Fibroblast of upper back skin (primary cell): ENCODE results near the gene NR2C1.
A peak's percentile ranks its signal among the peaks of the same experiment; 100 is the strongest.
"Not testable (repeated sequence)": the region's sequence is repeated elsewhere in the genome, so short reads cannot be mapped to it uniquely, and the experiment has no call there.

Experiments
- DNase-seq: peaks from one replicate; pipeline ENCODE4 v3.0.0-alpha.2; 2013

Gene NR2C1

GRCh38 chr12:95072900-95073697 lies at the start of gene NR2C1:
TSS of gene NR2C1 (minus strand) at chr12:95073618. CDS start at chr12:95067384, 6,234 bp downstream.
- peak; percentile 93 for DNase-seq

GRCh38 chr12:95118788-95119179 lies 45.4 kb upstream of the NR2C1 start:
- DNase-seq: no peak

GRCh38 chr12:95118138-95118787 lies 44.8 kb upstream of the NR2C1 start:
- peak; percentile 93 for DNase-seq

- peak; percentile 81 for DNase-seq
Observed at GRCh38 chr12:95117178-95117599, 43.8 kb upstream of the NR2C1 start.

DNA sequence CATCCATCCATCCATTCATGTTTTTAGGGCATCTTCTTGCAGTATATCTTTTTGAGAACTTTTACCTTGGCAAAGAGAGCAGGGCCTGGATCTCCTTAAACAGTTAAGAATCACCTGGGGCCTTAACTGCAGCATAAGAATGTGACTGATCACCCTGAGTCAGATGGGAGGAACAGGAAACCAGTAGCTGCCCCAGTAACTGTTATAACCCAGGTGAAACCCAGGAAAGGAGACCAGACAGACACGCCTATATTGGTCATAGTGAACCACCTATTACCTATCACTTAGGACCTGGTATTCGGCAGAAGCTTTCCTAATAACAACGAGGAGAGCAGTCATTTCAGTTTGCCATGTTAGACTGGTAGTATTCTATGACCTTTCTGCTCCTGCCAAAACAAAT lies 43.4 kb upstream of the NR2C1 start:
- no peak for DNase-seq

GRCh38 chr12:95116341-95116740 lies 42.9 kb upstream of the NR2C1 start:
- no peak for DNase-seq

DNA sequence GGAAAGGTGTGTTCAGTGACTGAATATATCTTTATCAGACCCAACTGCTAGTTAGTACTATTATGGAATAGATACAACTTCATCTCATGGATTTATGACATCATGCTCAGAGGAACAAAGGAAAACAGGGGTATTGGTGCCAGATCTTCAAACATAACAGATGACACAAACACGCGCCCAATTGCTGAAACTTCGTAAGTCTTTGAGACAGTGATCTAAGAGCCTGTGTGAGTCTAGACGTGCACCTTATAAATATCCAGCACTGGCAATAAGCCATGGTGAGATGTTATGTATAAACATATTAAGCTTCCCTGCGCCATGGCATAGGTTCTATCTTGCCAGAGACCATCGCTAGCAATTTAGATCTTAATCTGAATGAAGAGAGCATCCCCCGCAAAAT lies 42.2 kb upstream of the NR2C1 start:
- DNase-seq: no peak

DNA sequence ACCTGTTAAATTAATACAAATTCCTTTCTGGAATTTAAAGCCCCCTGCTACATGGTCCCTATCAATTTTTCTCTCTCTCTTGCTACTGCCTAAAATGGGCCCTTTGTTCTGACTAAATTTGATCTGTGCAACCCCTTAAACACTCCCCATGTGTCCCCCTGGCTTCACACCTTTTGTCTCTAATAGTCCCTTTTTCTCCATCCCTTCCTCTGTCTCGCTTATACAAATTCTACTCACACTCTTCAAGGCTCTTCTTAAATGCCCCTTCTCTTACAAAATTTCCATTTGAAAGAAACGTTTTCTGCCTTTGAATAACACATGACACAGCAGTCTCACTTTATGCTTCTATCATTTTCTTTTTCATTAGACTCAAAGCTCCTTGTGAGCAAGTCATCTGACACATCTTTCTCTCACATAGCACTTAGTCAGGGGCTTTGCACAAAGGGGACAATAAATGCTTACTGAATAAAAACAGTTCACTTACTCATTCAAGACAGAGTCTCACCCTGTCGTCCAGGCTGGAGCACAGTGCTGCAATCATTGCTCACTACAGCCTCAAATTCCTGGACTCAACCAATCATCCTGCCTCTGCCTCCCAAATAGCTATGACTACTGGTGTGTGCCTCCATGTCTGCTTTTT lies 41.5 kb upstream of the NR2C1 start:
- peak; percentile 12 for DNase-seq

DNA sequence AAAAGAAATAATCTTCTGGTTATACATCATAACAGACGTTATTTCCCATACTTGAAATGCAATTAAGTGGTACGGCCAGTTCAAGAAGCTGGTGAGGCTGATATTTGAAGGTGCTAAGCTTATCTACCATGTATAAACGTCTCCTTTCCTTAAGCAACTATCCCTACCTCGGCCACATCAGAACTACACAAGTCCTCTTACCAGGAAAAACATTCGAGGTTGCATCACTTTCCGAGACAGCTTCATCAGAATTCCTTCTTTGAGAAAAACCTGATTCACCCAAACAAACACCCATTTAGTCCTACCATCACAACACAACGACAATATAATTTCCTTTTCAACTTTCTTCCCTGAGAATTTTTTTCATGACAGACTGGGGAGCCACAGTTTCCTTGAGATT lies 33.9 kb upstream of the NR2C1 start:
- DNase-seq: no peak

GRCh38 chr12:95105540-95105939 lies 32.1 kb upstream of the NR2C1 start:
- DNase-seq: no peak

- no peak for DNase-seq
Observed at GRCh38 chr12:95104919-95105452, 31.6 kb upstream of the NR2C1 start.

- DNase-seq: peak; percentile 77
Observed at GRCh38 chr12:95102916-95103671, 29.7 kb upstream of the NR2C1 start.

DNA sequence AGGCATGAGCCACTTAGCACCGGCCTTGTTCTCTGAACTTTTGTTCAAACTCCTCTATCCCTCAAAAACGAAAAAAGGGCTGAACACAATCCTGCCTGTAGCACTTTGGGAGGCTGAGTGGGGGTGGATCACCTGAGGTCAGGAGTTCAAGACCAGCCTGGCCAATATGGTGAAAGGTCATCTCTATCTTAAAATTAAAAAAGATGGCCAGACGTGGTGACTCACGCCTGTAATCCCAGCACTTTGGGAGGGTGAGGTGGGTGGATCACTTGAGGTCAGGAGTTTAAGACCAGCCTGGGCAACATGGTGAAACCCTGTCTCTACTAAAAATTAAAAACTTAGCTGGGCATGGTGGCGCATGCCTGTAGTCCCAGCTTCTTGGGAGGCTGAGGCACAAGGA lies 28.5 kb upstream of the NR2C1 start:
- DNase-seq: not testable (repeated sequence)

DNA sequence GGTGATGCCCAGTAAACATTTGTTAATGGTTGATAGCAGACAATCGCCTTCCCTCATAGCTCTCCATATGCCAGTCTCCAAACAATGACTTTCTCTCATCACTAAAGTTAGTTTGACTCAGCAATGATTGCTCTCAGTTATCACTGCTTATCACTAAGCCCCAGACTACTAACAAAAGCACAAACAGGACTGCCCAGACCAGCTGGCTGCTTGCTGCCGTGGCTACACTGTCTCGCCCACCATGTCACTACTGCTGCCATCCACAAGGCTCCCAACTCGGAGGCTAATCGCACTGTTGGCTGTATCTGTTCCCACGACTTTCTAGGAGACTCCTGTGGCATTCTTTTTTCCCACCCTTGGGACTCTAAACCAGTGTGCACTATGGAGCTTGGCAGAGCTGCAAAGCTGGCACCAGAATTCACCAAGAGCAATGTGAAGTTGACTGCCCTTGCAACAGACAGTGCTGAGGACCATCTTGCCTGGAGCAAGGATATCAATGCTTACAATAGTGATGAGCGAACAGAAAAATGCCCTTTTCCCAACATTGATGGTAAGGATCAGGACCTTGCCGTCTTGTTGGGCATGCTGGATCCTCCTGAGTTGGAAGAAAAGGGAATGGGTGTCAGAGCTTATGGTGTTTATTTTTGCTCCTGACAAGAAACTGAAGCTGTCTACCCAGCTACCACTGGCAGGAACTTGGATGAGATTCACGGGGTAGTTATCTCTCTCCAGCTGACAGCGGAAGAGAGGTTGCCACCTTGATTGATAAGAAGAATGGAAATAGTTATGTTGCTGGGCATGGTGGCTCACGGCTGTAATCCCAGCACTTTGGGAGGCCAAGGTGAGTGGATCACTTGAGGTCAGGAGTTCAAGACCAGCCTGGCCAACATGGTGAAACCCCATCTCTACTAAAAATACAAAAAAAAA lies 27.1 kb upstream of the NR2C1 start:
- DNase-seq: no peak

DNA sequence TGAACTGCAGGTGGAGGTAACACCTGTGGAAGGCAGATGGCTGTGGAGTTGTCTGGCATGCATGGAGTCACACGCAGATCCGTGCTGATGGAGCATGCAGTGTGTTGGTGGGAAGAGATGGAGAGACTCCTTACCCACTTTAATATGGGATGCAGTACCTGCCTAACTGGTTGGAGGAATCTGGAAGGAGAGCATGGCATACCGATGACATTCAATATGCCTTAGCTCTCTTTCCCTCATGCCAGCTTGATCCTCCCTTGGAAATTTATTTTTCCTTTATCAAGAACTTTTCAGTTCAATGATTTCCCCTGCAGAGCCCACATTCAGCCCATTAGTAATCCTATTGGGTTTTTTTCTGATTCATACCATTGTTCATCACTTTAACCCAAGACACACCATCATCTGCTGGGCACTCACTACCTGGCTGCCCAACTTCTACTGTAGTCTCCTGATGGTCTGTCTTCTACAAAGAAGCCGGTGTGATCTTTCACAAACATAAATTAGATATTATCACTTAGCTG lies 25.9 kb upstream of the NR2C1 start:
- DNase-seq: no peak

- DNase-seq: peak; percentile 85
Observed at GRCh38 chr12:95096852-95097251, 23.4 kb upstream of the NR2C1 start.

GRCh38 chr12:95096378-95096777 lies 23.0 kb upstream of the NR2C1 start:
- DNase-seq: no peak

GRCh38 chr12:95095866-95096265 lies 22.4 kb upstream of the NR2C1 start:
- not testable (repeated sequence) for DNase-seq

- no peak for DNase-seq
Observed at GRCh38 chr12:95089462-95089861, 16.0 kb upstream of the NR2C1 start.

- peak; percentile 38 for DNase-seq
Observed at GRCh38 chr12:95088379-95088778, 15.0 kb upstream of the NR2C1 start.

GRCh38 chr12:95085612-95086011 lies 12.2 kb upstream of the NR2C1 start:
- DNase-seq: no peak
